ENCODE results near the gene ATP8A2.
"Not testable (repeated sequence)": the region's sequence is repeated elsewhere in the genome, so short reads cannot be mapped to it uniquely, and the experiment has no call there.

The ATP8A2 gene

GRCh38 chr13:25548991-25549390 is 177.2 kb downstream of the ATP8A2 start:
- DNase-seq (ENCODE audit: low spot score) = not testable (repeated sequence)

GRCh38 chr13:25561812-25562211 is 190.0 kb downstream of the ATP8A2 start:
- DNase-seq (ENCODE audit: low spot score) = no peak

DNA sequence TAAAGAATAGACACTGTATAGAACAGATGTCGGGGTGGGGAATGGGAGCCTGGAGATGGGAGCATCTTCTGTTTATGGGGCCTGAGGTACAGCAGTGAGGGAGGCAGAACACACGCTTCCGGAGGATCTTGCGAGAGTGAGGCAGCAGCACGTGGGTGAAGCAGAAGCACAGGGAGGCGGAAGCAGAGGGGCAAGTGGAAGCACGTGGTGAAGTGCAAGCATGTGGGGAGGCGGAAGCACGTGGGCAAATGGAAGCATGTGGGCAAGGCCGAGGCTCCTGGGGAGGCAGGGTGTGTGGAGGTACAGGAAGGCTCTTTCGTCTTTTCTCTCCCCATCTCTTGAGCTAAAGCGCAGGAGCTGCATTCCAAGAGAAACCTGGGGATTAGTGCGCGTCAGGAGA is 198.4 kb downstream of the ATP8A2 start:
- no peak for DNase-seq (ENCODE audit: low spot score)

DNA sequence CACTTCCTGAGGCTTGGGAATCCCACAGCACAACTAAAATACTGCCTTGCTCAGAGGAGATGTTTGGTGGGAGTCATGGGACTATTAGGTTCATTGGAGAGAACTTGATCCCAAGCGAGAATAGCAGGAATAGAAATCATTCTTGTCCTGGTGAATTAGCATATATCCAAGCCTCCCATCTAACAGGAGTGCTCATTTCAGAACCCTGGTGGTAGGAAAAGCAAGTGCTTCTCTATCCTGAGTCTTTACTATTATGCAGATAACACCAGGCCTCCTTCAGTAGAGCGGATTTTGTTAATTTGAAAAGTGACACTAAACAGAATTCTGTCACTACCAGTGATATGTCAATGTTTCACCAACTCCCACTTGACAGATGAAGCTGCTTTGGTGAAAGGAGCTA is 199.5 kb downstream of the ATP8A2 start:
- no peak for DNase-seq (ENCODE audit: low spot score)

DNA sequence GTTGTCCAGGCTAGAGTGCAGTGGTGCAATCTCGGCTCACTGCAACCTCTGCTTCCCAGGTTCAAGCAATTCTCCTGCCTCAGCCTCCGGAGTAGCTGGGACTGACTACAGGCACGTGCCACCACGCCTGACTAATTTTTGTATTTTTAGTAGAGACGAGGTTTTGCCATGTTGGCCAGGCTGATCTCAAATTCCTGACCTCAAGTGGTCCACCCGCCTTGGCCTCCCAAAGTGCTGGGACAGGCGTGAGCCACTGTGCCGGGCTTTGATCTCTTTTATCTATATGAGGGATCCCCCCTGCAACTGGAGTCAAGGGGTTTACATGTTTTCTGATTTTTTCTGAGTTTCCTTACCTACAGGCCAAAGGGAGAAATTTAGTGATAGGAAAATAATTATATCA is 200.4 kb downstream of the ATP8A2 start:
- not testable (repeated sequence) for DNase-seq (ENCODE audit: low spot score)

GRCh38 chr13:25574437-25575411 is 202.9 kb downstream of the ATP8A2 start:
- DNase-seq (ENCODE audit: low spot score) = peak; percentile 91

GRCh38 chr13:25575562-25575961 is 203.8 kb downstream of the ATP8A2 start:
- DNase-seq (ENCODE audit: low spot score) = no peak

- no peak for DNase-seq (ENCODE audit: low spot score)
These were observed 206.8 kb downstream of the ATP8A2 start for GRCh38 chr13:25578526-25578925.

- DNase-seq (ENCODE audit: low spot score) = no peak
These were observed 207.4 kb downstream of the ATP8A2 start for GRCh38 chr13:25579221-25579620.

- no peak for DNase-seq (ENCODE audit: low spot score)
These were observed 209.6 kb downstream of the ATP8A2 start for GRCh38 chr13:25581351-25581750.

- DNase-seq (ENCODE audit: low spot score) = no peak
These were observed 212.3 kb downstream of the ATP8A2 start for GRCh38 chr13:25584087-25584486.

DNA sequence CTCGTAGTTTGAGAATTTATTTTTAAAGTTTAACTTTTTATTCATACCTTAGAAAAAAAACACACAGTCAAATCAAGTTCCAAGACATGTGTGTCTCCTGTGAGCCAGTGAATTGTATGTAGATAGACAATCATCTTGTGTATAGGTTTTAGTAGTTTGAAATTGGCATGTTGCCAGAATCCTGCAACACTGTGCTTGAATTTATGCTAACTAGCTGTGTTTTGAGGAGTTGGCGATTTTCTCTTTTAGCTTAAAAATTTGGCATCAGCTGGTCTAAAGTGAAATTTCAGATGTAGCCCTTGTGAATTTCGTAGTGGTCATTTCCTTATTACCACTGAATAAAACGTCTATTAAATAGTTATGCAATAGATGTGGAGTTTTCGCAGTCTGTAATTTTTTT is 213.2 kb downstream of the ATP8A2 start:
- no peak for DNase-seq (ENCODE audit: low spot score)

DNA sequence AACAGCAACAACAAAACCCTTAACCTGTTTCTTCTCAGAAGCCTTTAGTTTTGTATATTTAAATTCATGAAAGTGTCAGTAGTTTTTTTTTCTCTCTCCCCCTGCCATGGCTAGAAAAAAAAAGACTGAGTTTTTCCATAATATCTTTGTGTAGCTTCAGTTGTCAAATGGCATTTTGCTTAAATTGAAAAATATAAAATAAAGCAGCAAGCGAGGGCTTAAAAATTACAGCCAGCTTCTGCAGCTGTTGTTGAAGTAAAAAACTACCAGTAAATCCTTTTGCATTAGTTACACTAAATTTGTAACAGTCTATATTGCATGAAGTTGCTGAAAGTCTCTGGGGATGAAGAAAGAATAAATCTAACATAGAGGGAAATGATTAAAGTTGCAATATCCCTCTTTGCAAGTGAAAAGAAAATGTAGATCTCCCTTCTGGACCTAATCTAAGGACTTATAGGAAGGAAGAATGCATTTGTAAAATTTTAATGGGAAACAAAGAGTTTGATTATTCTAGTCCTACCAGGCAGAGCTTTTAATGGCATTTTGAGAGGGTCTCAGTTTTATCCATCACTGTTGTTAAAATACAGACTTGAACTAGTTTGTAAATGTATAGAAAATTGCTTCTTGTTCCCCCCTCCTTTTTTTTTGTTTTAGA is 215.7 kb downstream of the ATP8A2 start:
- no peak for DNase-seq (ENCODE audit: low spot score)

DNA sequence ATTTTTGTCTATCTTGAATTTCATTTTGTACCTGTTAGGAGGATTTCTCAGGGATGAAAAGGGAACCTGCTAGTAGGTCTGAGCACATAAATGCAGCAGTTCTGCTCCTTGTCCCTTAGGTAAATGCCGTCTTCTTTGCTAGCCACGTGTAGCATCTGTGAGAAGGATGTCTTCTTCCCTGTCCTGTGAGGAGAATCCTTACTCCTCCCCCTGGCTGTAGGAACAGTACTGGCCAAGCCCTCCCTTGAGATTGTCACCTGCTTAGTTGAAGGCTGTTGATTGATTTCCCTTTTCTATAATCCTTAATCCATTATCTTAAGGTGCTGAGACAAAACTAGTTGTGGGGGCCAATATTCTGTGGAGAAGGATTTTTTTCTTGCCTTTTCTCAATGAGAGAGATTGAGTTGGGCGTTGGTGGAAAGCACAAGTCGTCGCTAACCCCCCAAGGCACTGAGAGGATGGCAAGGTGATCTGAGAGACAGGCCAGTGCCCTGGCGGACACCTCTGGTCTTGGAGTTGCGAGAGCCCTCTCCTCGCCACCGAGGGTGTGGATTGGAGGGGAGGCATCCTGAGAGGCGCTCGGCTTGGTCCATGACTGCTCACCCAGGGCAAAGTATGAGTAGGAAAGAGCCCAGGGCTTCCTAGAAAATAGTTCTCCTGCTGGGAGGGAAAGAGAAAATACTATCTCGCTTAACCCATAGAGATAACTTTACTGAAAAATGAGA is 216.7 kb downstream of the ATP8A2 start:
- DNase-seq (ENCODE audit: low spot score) = no peak

DNA sequence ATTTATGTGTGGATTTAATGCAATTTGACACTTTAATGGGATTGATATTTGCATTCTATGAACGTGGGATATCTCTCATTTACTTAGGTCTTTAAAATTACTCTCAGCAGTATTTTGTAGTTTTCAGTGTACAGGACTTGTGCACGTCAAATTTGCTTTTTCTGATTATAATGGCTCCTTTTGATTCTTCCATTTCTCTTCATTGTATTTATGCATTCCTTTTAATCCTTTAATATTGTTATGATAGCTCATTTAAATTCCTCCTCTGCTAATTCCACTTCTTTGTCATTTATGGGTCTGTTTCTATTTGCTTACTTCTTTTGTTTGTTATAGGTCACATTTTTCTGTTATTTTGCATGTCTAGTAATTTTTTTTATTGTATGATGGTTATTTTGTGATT is 226.6 kb downstream of the ATP8A2 start:
- DNase-seq (ENCODE audit: low spot score) = no peak

- DNase-seq (ENCODE audit: low spot score) = no peak
These were observed 230.4 kb downstream of the ATP8A2 start for GRCh38 chr13:25602176-25602575.

GRCh38 chr13:25604106-25604505 is 232.3 kb downstream of the ATP8A2 start:
- DNase-seq (ENCODE audit: low spot score) = no peak

DNA sequence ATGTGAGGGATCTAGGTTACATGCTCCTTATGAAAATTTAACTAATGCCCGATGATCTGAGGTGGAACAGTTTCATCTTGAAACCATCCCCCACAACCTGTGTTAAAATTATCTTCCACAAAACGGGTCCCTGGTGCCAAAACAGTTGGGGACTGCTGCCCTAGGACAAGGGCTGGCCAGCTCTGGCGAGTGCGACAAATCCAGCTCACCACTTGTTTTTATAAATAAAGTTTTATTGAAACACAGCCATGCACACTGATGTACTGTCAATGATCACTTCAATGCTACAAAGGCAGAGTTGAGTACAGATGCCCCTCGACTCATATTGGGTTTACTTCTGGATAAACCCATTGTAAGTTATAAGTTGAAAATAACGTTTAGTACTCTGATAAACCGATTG is 235.3 kb downstream of the ATP8A2 start:
- DNase-seq (ENCODE audit: low spot score) = no peak

- DNase-seq (ENCODE audit: low spot score) = no peak
These were observed 236.4 kb downstream of the ATP8A2 start for GRCh38 chr13:25608181-25608580.

DNA sequence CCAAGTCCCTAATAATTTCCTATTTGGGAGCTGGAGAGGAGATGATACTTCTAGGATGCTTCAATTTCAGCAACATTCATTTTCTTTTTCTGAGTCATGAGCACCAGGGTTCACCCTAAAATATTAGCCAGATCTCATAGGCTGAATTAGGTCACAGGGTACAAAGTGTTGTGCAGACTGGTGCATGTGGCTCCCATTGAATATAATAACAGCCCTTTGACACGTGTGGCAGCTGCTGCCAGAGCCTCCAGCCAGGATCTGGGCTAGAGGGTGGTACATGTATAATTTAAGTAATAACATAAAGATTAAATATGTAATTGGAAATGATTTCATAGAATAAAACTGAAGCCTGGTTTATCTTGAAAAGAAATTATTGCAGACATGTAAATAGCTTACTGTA is 244.9 kb downstream of the ATP8A2 start:
- no peak for DNase-seq (ENCODE audit: low spot score)

- DNase-seq (ENCODE audit: low spot score) = no peak
These were observed 248.1 kb downstream of the ATP8A2 start for GRCh38 chr13:25619897-25620296.

- no peak for DNase-seq (ENCODE audit: low spot score)
These were observed 253.6 kb downstream of the ATP8A2 start for GRCh38 chr13:25625414-25625813.
